Gastroesophageal sphincter (tissue), 3 donors: Measurements from ENCODE around the gene OTOA.
"Not testable (repeated sequence)": the region's sequence is repeated elsewhere in the genome, so short reads cannot be mapped to it uniquely, and the experiment has no call there.

Source experiments
- CTCF ChIP-seq, 4 experiments: fragments of 200-600 bp in 2 of 4; fragments of 450-650 bp in 2 of 4; sonication (generic) in 1 of 4; IDR thresholded peaks; one replicate each; pipeline ENCODE4 v1.5.1; 2017 to 2019; ENCODE audit warnings: antibody characterized with exemption in 4 of 4, mild to moderate bottlenecking in 2 of 4, moderate library complexity in 2 of 4
- EP300 ChIP-seq: sonication (generic); formaldehyde crosslinking; IDR thresholded peaks from one replicate; pipeline ENCODE4 v1.6.1; 2017; ENCODE audit warnings: antibody characterized with exemption, mild to moderate bottlenecking
- POLR2A ChIP-seq, 2 donors: fragments of 450-650 bp; IDR thresholded peaks; one replicate each; pipeline ENCODE4 v1.6.1; 2017; ENCODE audit warnings: antibody characterized with exemption in 2 of 2, mild to moderate bottlenecking in 2 of 2, moderate library complexity in 1 of 2
- POLR2AphosphoS5 ChIP-seq: sonication (generic); formaldehyde crosslinking; IDR thresholded peaks from one replicate; pipeline ENCODE4 v1.6.1; 2017; ENCODE audit warnings: antibody characterized with exemption

GRCh38 chr16:21768810-21769209 lies 105.0 kb downstream of the OTOA start:
- not testable (repeated sequence) for TF ChIP-seq CTCF (IDR thresholded peaks at IDR 0.05); POLR2AphosphoS5; POLR2A (IDR thresholded peaks at IDR 0.05); EP300
